DMS79 (cell line): ENCODE results near the gene SMG5.
"Not testable (repeated sequence)": the region's sequence is repeated elsewhere in the genome, so short reads cannot be mapped to it uniquely, and the experiment has no call there.

Source experiments
- DNase-seq: peaks from one replicate; lab custom pipeline; 2025; lab: John Stamatoyannopoulos, UW

SMG5 gene

GRCh38 chr1:156282479-156283222 is at the start of gene SMG5:
TSS of gene SMG5 (minus strand) at chr1:156282825. CDS start at chr1:156282680, 145 bp downstream.
- peak; percentile 96 for DNase-seq

GRCh38 chr1:156323179-156323578 is 40.6 kb upstream of the SMG5 start:
- not testable (repeated sequence) for DNase-seq

- no peak for DNase-seq
These were observed 37.9 kb upstream of the SMG5 start for GRCh38 chr1:156320560-156320959.

GRCh38 chr1:156319664-156320063 is 37.0 kb upstream of the SMG5 start:
- no peak for DNase-seq

GRCh38 chr1:156316909-156317308 is 34.3 kb upstream of the SMG5 start:
- no peak for DNase-seq

GRCh38 chr1:156310962-156311361 is 28.3 kb upstream of the SMG5 start:
- DNase-seq: no peak

- no peak for DNase-seq
These were observed 25.5 kb upstream of the SMG5 start for GRCh38 chr1:156308078-156308477.

- no peak for DNase-seq
These were observed 22.6 kb upstream of the SMG5 start for GRCh38 chr1:156305215-156305614.

- no peak for DNase-seq
These were observed 20.6 kb upstream of the SMG5 start for GRCh38 chr1:156303241-156303640.

- DNase-seq: no peak
These were observed 16.3 kb upstream of the SMG5 start, which contains the start of gene VHLL for GRCh38 chr1:156298852-156299357. TSS of gene VHLL (minus strand) at chr1:156299307. CDS start at chr1:156299189, 118 bp downstream.

- peak; percentile 22 for DNase-seq
These were observed 12.8 kb upstream of the SMG5 start, which contains the start of gene GLMP for GRCh38 chr1:156295391-156295947. TSS of gene GLMP (minus strand) at chr1:156295679. CDS start at chr1:156295645, 34 bp downstream.

GRCh38 chr1:156293895-156294294 is 11.3 kb upstream of the SMG5 start:
- DNase-seq: no peak

GRCh38 chr1:156293098-156293434 is 10.4 kb upstream of the SMG5 start:
- DNase-seq: no peak

- DNase-seq: peak; percentile 28
These were observed 8.8 kb upstream of the SMG5 start for GRCh38 chr1:156291226-156292061.

GRCh38 chr1:156289857-156290256 is 7.2 kb upstream of the SMG5 start:
- DNase-seq: no peak

GRCh38 chr1:156286061-156286460 is 3.4 kb upstream of the SMG5 start:
- no peak for DNase-seq

GRCh38 chr1:156285437-156285836 is 2.8 kb upstream of the SMG5 start:
- DNase-seq: no peak

GRCh38 chr1:156284757-156285156 is 2.1 kb upstream of the SMG5 start:
- DNase-seq: no peak

- no peak for DNase-seq
These were observed 1.5 kb upstream of the SMG5 start, which contains the start of gene TMEM79 for GRCh38 chr1:156284112-156284511. TSS of gene TMEM79 (plus strand) at chr1:156284325. CDS start at chr1:156285227, 902 bp downstream.

- DNase-seq: no peak
These were observed 896 bp upstream of the SMG5 start for GRCh38 chr1:156283521-156283920.

GRCh38 chr1:156281693-156282478 is 739 bp downstream of the SMG5 start:
- peak; percentile 29 for DNase-seq

- no peak for DNase-seq
These were observed 1.3 kb downstream of the SMG5 start for GRCh38 chr1:156281281-156281680.
